ENCODE data around the gene MAPK10. TPM values are rescaled to one million over a fixed set of nuclear protein-coding genes. Genes with fewer than 3 reads are reported as not detected.

Gene MAPK10
- total RNA-seq, 6 donors from 2014 or later: 11.1 to 89.1 (median 29.5) TPM

- no peak for ATAC-seq (ENCODE audit: low FRiP score in 2 of 2)
- no peak overlapping the region for H3K27ac ChIP-seq
Measured at GRCh38 chr4:86129546-86129945, 230.3 kb downstream of the MAPK10 start.

GRCh38 chr4:86122404-86122803, 237.4 kb downstream of the MAPK10 start:
- DNase-seq (no peak), ATAC-seq (ENCODE audit: low FRiP score in 2 of 2) (no peak)
- Histone ChIP-seq H3K27me3 (no peaks in the 10 kb centered on the region), H3K36me3 (no peaks in the 10 kb centered on the region), H3K9me3 (no peaks in the 10 kb centered on the region), H3K4me3 (no peak overlapping the region), H3K27ac (no peak overlapping the region), H3K4me1 (no peaks in the 10 kb centered on the region)
- TF ChIP-seq POLR2A (IDR thresholded peaks at IDR 0.05) (no peak), POLR2AphosphoS5 (IDR thresholded peaks at IDR 0.05) (no peak), CTCF (IDR thresholded peaks at IDR 0.05) (no peak), EP300 (IDR thresholded peaks at IDR 0.05) (no peak)

More at GRCh38 chr4:86129546-86129945, 230.3 kb downstream of the MAPK10 start:
- Histone ChIP-seq H3K4me1 (no peaks in the 10 kb centered on the region), H3K36me3 (no peaks in the 10 kb centered on the region), H3K27me3 (no peaks in the 10 kb centered on the region), H3K9me3 (no peaks in the 10 kb centered on the region), H3K4me3 (no peak overlapping the region)
- no peak for DNase-seq
- TF ChIP-seq CTCF (IDR thresholded peaks at IDR 0.05) (no peak), POLR2A (IDR thresholded peaks at IDR 0.05) (no peak), EP300 (IDR thresholded peaks at IDR 0.05) (no peak), POLR2AphosphoS5 (IDR thresholded peaks at IDR 0.05) (no peak)
- 57 to 74% methylated on average over 2 of the region's 2 CpGs for WGBS, 2 donors

GRCh38 chr4:86118711-86119110, 241.1 kb downstream of the MAPK10 start:
- no peak for TF ChIP-seq CTCF (IDR thresholded peaks at IDR 0.05)
- TF ChIP-seq EP300 (IDR thresholded peaks at IDR 0.05): no peak
- no peak for TF ChIP-seq POLR2A (IDR thresholded peaks at IDR 0.05)
- no peak for TF ChIP-seq POLR2AphosphoS5 (IDR thresholded peaks at IDR 0.05)
- H3K4me1 ChIP-seq: no peaks in the 10 kb centered on the region
- ATAC-seq (ENCODE audit: low FRiP score in 2 of 2) (no peak), DNase-seq (no peak)
- no peaks in the 10 kb centered on the region for H3K9me3 ChIP-seq
- H3K27me3 ChIP-seq: no peaks in the 10 kb centered on the region
- H3K4me3 ChIP-seq: no peak overlapping the region
- H3K27ac ChIP-seq: no peak overlapping the region
- no peaks in the 10 kb centered on the region for H3K36me3 ChIP-seq

GRCh38 chr4:86117705-86118302, 242.0 kb downstream of the MAPK10 start:
- Histone ChIP-seq H3K9me3 (no peaks in the 10 kb centered on the region), H3K27ac (no peak overlapping the region), H3K27me3 (no peaks in the 10 kb centered on the region), H3K36me3 (no peaks in the 10 kb centered on the region), H3K4me3 (no peak overlapping the region), H3K4me1 (no peaks in the 10 kb centered on the region)
- DNase-seq (no peak), ATAC-seq (ENCODE audit: low FRiP score in 2 of 2) (peak in 1 of 2 donors; percentile 78)
- 46 to 70% methylated on average over 2 of the region's 2 CpGs for WGBS, 2 donors
- no peak for TF ChIP-seq CTCF (IDR thresholded peaks at IDR 0.05)
- no peak for TF ChIP-seq EP300 (IDR thresholded peaks at IDR 0.05)
- no peak for TF ChIP-seq POLR2AphosphoS5 (IDR thresholded peaks at IDR 0.05)
- TF ChIP-seq POLR2A (IDR thresholded peaks at IDR 0.05): no peak

- no peak overlapping the region for H3K4me3 ChIP-seq
- WGBS, 2 donors: 60 to 85% methylated on average over 1 to 2 of the region's 2 CpGs
- H3K9me3 ChIP-seq: no peaks in the 10 kb centered on the region
- H3K36me3 ChIP-seq: no peaks in the 10 kb centered on the region
- TF ChIP-seq POLR2A (IDR thresholded peaks at IDR 0.05) (no peak), EP300 (IDR thresholded peaks at IDR 0.05) (no peak), CTCF (IDR thresholded peaks at IDR 0.05) (no peak), POLR2AphosphoS5 (IDR thresholded peaks at IDR 0.05) (no peak)
- no peaks in the 10 kb centered on the region for H3K4me1 ChIP-seq
- no peaks in the 10 kb centered on the region for H3K27me3 ChIP-seq
- ATAC-seq (ENCODE audit: low FRiP score in 2 of 2) (peak in 1 of 2 donors; percentile 19), DNase-seq (no peak)
- no peak overlapping the region for H3K27ac ChIP-seq
Measured at GRCh38 chr4:86114563-86114962, 245.3 kb downstream of the MAPK10 start.
